ENCODE data around the gene FRYL.

DNA sequence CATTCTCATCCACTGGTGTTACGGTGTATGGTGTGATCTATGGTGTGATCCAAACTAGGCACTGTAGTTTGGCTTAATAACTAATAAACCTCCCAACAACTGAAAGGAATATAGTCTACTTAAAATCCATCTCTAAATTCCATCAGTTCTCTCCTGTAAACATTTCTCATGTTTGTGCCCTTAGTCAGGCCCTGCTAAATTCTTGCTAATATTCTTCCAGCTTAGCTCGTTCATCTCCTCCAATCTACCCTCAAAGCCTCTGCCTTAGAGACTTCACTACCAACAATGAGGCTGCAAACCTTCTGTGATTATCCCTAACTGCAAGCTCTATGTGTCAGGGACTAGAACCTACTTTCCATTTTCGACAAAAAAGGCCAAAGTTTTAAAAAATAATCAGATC, 261.9 kb downstream of the FRYL start:
- TF ChIP-seq, protein P1, sequence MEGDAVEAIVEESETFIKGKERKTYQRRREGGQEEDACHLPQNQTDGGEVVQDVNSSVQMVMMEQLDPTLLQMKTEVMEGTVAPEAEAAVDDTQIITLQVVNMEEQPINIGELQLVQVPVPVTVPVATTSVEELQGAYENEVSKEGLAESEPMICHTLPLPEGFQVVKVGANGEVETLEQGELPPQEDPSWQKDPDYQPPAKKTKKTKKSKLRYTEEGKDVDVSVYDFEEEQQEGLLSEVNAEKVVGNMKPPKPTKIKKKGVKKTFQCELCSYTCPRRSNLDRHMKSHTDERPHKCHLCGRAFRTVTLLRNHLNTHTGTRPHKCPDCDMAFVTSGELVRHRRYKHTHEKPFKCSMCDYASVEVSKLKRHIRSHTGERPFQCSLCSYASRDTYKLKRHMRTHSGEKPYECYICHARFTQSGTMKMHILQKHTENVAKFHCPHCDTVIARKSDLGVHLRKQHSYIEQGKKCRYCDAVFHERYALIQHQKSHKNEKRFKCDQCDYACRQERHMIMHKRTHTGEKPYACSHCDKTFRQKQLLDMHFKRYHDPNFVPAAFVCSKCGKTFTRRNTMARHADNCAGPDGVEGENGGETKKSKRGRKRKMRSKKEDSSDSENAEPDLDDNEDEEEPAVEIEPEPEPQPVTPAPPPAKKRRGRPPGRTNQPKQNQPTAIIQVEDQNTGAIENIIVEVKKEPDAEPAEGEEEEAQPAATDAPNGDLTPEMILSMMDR (IDR thresholded peaks at IDR 0.05): no peak
- TF ChIP-seq POLR2AphosphoS5 (IDR thresholded peaks at IDR 0.05) (no peak), POLR2A (IDR thresholded peaks at IDR 0.05) (no peak)

Data from breast epithelium (tissue), 3 donors.